Neural progenitor cell (in vitro differentiated cells): ENCODE results near the gene SCFD2. TPM values are rescaled to one million over a fixed set of nuclear protein-coding genes. Genes with fewer than 3 reads are reported as not detected.

Experiments
- DNase-seq: peaks from one replicate; pipeline ENCODE4 v3.0.0-alpha.2; 2016; ENCODE audit warnings: low spot score
- H2AFZ ChIP-seq: fragments of 200-600 bp; sonication (generic); replicated peaks from 2 replicates; pipeline ENCODE4 v1.6.1; 2016; ENCODE audit warnings: antibody characterized with exemption
- H3F3A ChIP-seq: fragments of 200-600 bp; sonication (generic); 2 replicates; pipeline ENCODE4 v1.6.1; 2016; ENCODE audit warnings: antibody characterized with exemption, low read depth
- H3K27ac ChIP-seq: fragments of 200-600 bp; sonication (generic); 2 replicates; pipeline ENCODE4 v1.5.1; 2016; ENCODE audit warnings: mild to moderate bottlenecking
- H3K27me3 ChIP-seq: fragments of 200-600 bp; sonication (generic); 2 replicates; pipeline ENCODE4 v1.6.1; 2016; ENCODE audit warnings: mild to moderate bottlenecking, moderate library complexity
- H3K36me3 ChIP-seq: fragments of 200-600 bp; sonication (generic); 2 replicates; pipeline ENCODE4 v1.5.1; 2016
- H3K4me1 ChIP-seq: fragments of 200-600 bp; sonication (generic); 2 replicates; pipeline ENCODE4 v1.6.1; 2016; ENCODE audit warnings: mixed run types
- H3K4me2 ChIP-seq: fragments of 200-600 bp; sonication (generic); 2 replicates; pipeline ENCODE4 v1.6.1; 2016
- H3K4me3 ChIP-seq: fragments of 200-600 bp; sonication (generic); 2 replicates; pipeline ENCODE4 v1.5.1; 2016
- H3K79me2 ChIP-seq: fragments of 200-600 bp; sonication (generic); 2 replicates; pipeline ENCODE4 v1.6.1; 2016; ENCODE audit warnings: low read depth
- H3K9ac ChIP-seq: fragments of 200-600 bp; sonication (generic); 2 replicates; pipeline ENCODE4 v1.6.1; 2016
- H3K9me3 ChIP-seq: fragments of 200-600 bp; sonication (generic); 2 replicates; pipeline ENCODE4 v1.5.1; 2016; ENCODE audit warnings: low read depth
- H4K20me1 ChIP-seq: fragments of 200-600 bp; sonication (generic); 2 replicates; pipeline ENCODE4 v1.6.1; 2016; ENCODE audit warnings: low read depth
- H3K27ac Mint-ChIP-seq: 3 replicates; pipeline ENCODE4 v1.8.0; 2021; ENCODE audit warnings: mixed read lengths
- H3K27me3 Mint-ChIP-seq: 2 replicates; pipeline ENCODE4 v1.8.0; 2022; ENCODE audit warnings: low read depth, mild to moderate bottlenecking, inconsistent platforms, moderate library complexity, mixed read lengths; ENCODE audit not compliant: insufficient read depth
- H3K36me3 Mint-ChIP-seq: 3 replicates; pipeline ENCODE4 v1.8.0; 2021; ENCODE audit warnings: mixed read lengths
- H3K4me1 Mint-ChIP-seq: 3 replicates; pipeline ENCODE4 v1.8.0; 2021; ENCODE audit warnings: mixed read lengths
- H3K4me3 Mint-ChIP-seq: 3 replicates; pipeline ENCODE4 v1.8.0; 2021; ENCODE audit warnings: mild to moderate bottlenecking, moderate library complexity, mixed read lengths
- H3K9me3 Mint-ChIP-seq: 3 replicates; pipeline ENCODE4 v1.8.0; 2020; ENCODE audit warnings: mixed read lengths
- EZH2 ChIP-seq: fragments of 200-600 bp; sonication (generic); IDR thresholded peaks from 2 replicates; pipeline ENCODE4 v1.6.1; 2017; ENCODE audit warnings: antibody characterized with exemption, mild to moderate bottlenecking, moderate library complexity
- EZH2phosphoT487 ChIP-seq: fragments of 200-600 bp; sonication (generic); IDR thresholded peaks from 2 replicates; pipeline ENCODE4 v1.6.1; 2017; ENCODE audit warnings: antibody characterized with exemption
- total RNA-seq: library from RNA; depleted of rRNA; stranded (reverse); fragments of >200 nt; gene quantifications from 2 replicates; pipeline ENCODE4 v1.2.3, GENCODE V29; 2015; ENCODE audit warnings: low replicate concordance
- TF ChIP-seq, protein P1 (sequence below): fragments of 200-600 bp; sonication (generic); IDR thresholded peaks from 2 replicates; pipeline ENCODE4 v1.5.1; 2017; ENCODE audit warnings: antibody characterized with exemption, mild to moderate bottlenecking

The SCFD2 gene
- total RNA-seq, 1 donor from 2014 or later = 4.8 TPM

DNA sequence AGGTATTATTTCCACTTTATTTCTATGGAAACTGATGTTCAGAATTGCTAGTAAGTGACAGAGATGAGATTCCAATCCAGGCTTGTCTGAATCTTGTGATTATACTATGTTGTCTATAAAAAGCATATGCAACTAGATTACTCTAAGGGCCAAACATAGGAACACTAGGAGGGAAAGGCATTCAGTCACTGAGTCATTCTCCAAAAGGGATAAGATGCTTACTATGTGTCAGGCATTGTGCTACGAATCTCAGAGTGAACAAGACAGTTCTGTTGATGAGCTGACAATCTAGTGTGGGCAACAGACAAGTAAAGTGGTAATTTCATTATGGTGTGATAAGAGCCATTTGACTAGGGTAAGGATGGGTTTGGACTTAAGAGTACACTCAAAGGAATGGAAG, 426.5 kb downstream of the SCFD2 start:
- peaks cover 10% of the 10 kb centered on the region for H3K4me1 ChIP-seq
- Mint-ChIP-seq H3K4me3 (no peak overlapping the region), H3K27me3 (peaks cover 6% of the 10 kb centered on the region), H3K9me3 (no peaks in the 10 kb centered on the region), H3K27ac (no peak overlapping the region), H3K36me3 (no peaks in the 10 kb centered on the region), H3K4me1 (peaks cover 6% of the 10 kb centered on the region)
- H4K20me1 ChIP-seq = no peaks in the 10 kb centered on the region
- TF ChIP-seq, protein P1, sequence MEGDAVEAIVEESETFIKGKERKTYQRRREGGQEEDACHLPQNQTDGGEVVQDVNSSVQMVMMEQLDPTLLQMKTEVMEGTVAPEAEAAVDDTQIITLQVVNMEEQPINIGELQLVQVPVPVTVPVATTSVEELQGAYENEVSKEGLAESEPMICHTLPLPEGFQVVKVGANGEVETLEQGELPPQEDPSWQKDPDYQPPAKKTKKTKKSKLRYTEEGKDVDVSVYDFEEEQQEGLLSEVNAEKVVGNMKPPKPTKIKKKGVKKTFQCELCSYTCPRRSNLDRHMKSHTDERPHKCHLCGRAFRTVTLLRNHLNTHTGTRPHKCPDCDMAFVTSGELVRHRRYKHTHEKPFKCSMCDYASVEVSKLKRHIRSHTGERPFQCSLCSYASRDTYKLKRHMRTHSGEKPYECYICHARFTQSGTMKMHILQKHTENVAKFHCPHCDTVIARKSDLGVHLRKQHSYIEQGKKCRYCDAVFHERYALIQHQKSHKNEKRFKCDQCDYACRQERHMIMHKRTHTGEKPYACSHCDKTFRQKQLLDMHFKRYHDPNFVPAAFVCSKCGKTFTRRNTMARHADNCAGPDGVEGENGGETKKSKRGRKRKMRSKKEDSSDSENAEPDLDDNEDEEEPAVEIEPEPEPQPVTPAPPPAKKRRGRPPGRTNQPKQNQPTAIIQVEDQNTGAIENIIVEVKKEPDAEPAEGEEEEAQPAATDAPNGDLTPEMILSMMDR = no peak
- TF ChIP-seq EZH2 = no peak
- TF ChIP-seq EZH2phosphoT487 = no peak
- H3K9me3 ChIP-seq = no peaks in the 10 kb centered on the region
- no peak for DNase-seq
- no peaks in the 10 kb centered on the region for H3F3A ChIP-seq
- H3K4me2 ChIP-seq = no peak overlapping the region
- H3K9ac ChIP-seq = no peak overlapping the region
- no peaks in the 10 kb centered on the region for H3K79me2 ChIP-seq
- H2AFZ ChIP-seq = no peak overlapping the region
- H3K4me3 ChIP-seq = no peak overlapping the region
- H3K27ac ChIP-seq = no peak overlapping the region
- no peaks in the 10 kb centered on the region for H3K27me3 ChIP-seq
- H3K36me3 ChIP-seq = no peaks in the 10 kb centered on the region

DNA sequence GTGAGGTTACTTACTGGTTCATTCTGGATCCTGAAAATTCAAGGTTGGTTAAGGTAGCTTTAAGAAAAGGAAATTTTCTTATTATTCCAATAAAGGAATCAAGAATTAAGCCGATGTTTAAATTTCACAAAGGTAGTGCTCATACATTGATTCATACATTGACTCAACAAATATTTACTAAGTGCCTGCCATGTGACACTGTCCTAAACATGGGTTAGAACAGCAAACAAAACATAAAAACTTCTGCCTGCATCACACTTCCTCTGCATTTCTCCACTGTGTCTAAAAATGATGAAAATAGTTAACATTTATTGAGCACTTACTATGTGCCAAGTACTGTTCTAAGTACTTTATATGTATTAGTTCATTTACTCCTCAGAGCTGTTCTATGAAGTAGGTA, 428.0 kb downstream of the SCFD2 start:
- Histone ChIP-seq H3F3A (no peaks in the 10 kb centered on the region), H2AFZ (no peak overlapping the region), H3K27me3 (no peaks in the 10 kb centered on the region), H4K20me1 (no peaks in the 10 kb centered on the region), H3K4me2 (no peak overlapping the region), H3K4me1 (peaks cover 17% of the 10 kb centered on the region), H3K9me3 (no peaks in the 10 kb centered on the region), H3K9ac (no peak overlapping the region), H3K79me2 (no peaks in the 10 kb centered on the region), H3K27ac (no peak overlapping the region), H3K36me3 (no peaks in the 10 kb centered on the region), H3K4me3 (no peak overlapping the region)
- no peaks in the 10 kb centered on the region for H3K36me3 Mint-ChIP-seq
- no peak overlapping the region for H3K27ac Mint-ChIP-seq
- peaks cover 4% of the 10 kb centered on the region for H3K9me3 Mint-ChIP-seq
- no peak overlapping the region for H3K4me3 Mint-ChIP-seq
- DNase-seq = no peak
- H3K27me3 Mint-ChIP-seq = peaks cover 6% of the 10 kb centered on the region
- TF ChIP-seq, protein P1 = no peak
- no peak for TF ChIP-seq EZH2phosphoT487
- TF ChIP-seq EZH2 = no peak
- peaks cover 12% of the 10 kb centered on the region for H3K4me1 Mint-ChIP-seq

DNA sequence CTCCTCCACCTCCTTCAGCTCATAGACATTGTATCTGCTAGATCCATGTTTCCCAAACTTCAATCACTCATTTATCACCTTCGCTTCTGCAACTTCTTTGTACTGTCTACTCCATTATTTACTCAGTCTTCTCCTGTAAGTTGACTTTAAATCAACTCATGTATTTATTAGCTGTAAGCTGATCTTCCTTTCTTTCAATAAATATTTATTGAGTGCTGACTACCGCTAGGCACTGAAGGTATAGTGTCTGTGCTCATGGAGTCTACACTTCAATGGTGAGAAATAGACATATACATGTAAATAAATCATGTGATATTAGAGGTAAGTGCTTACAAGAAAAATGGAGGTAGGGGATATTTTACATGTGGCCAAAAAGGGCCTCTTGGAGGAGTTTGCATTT, 429.1 kb downstream of the SCFD2 start:
- Histone ChIP-seq H3F3A (no peaks in the 10 kb centered on the region), H3K36me3 (no peaks in the 10 kb centered on the region), H3K4me1 (peaks cover 28% of the 10 kb centered on the region), H3K4me2 (no peak overlapping the region), H2AFZ (no peak overlapping the region), H3K27ac (no peak overlapping the region), H4K20me1 (no peaks in the 10 kb centered on the region), H3K9me3 (no peaks in the 10 kb centered on the region), H3K27me3 (no peaks in the 10 kb centered on the region), H3K9ac (no peak overlapping the region), H3K79me2 (no peaks in the 10 kb centered on the region), H3K4me3 (no peak overlapping the region)
- no peak for DNase-seq
- H3K36me3 Mint-ChIP-seq = no peaks in the 10 kb centered on the region
- H3K27me3 Mint-ChIP-seq = peaks cover 6% of the 10 kb centered on the region
- H3K9me3 Mint-ChIP-seq = peaks cover 4% of the 10 kb centered on the region
- peaks cover 19% of the 10 kb centered on the region for H3K4me1 Mint-ChIP-seq
- H3K27ac Mint-ChIP-seq = no peak overlapping the region
- TF ChIP-seq EZH2 (no peak), EZH2phosphoT487 (no peak)
- TF ChIP-seq, protein P1 = no peak
- no peak overlapping the region for H3K4me3 Mint-ChIP-seq

DNA sequence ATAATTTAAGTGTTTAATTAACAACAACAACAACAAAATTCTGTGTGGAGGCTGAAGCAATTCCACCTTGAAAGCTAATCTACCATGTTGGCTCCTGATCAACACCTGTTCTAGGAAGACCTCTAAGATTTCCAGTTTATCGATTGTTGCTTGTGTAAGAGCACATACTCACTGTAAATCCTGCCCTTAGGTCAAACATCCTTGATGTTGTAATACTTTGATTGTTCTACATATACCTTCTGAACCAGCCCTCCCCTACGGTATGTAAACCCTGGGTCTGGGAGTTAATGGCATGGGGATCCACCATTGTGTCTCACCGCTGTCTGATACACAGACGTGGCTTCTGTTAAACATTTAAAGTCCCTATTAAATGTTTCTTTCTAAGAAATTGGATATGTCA, 430.5 kb downstream of the SCFD2 start:
- H3F3A ChIP-seq = no peaks in the 10 kb centered on the region
- DNase-seq = no peak
- H3K27ac ChIP-seq = no peak overlapping the region
- H3K4me3 ChIP-seq = no peak overlapping the region
- no peaks in the 10 kb centered on the region for H3K9me3 ChIP-seq
- H3K79me2 ChIP-seq = no peaks in the 10 kb centered on the region
- H3K36me3 ChIP-seq = no peaks in the 10 kb centered on the region
- H4K20me1 ChIP-seq = no peaks in the 10 kb centered on the region
- TF ChIP-seq, protein P1 = no peak
- TF ChIP-seq EZH2 = no peak
- TF ChIP-seq EZH2phosphoT487 = no peak
- peaks cover 28% of the 10 kb centered on the region for H3K4me1 ChIP-seq
- no peak overlapping the region for H3K4me3 Mint-ChIP-seq
- H2AFZ ChIP-seq = no peak overlapping the region
- peaks cover 4% of the 10 kb centered on the region for H3K9me3 Mint-ChIP-seq
- no peak overlapping the region for H3K9ac ChIP-seq
- H3K27ac Mint-ChIP-seq = no peak overlapping the region
- H3K27me3 Mint-ChIP-seq = peaks cover 4% of the 10 kb centered on the region
- H3K27me3 ChIP-seq = no peaks in the 10 kb centered on the region
- H3K4me1 Mint-ChIP-seq = peaks cover 20% of the 10 kb centered on the region
- H3K4me2 ChIP-seq = no peak overlapping the region
- no peaks in the 10 kb centered on the region for H3K36me3 Mint-ChIP-seq
